HEK293T (cell line): ENCODE results near the gene NKD2.

Source experiments
- CTCF ChIA-PET: fragments of 350-600 bp; formaldehyde crosslinking; extraction: SDS; loops from one replicate; lab custom pipeline; 2021; ENCODE audit warnings: antibody characterized with exemption, inconsistent platforms; lab: Yijun Ruan, JAX
- POLR2A ChIA-PET: fragments of 350-600 bp; formaldehyde crosslinking; extraction: SDS; loops from one replicate; lab custom pipeline; 2020; ENCODE audit warnings: antibody characterized with exemption, inconsistent platforms; lab: Yijun Ruan, JAX
- DNase-seq: peaks from one replicate; pipeline ENCODE4 v3.0.0; 2012; ENCODE audit warnings: mixed read lengths; ENCODE audit errors: extremely low spot score
- ARNT ChIP-seq: fragments of 450-650 bp; IDR thresholded peaks from 2 replicates; pipeline ENCODE4 v1.6.1; 2017; ENCODE audit warnings: mild to moderate bottlenecking
- BHLHE40 ChIP-seq: fragments of 450-650 bp; IDR thresholded peaks from 2 replicates; pipeline ENCODE4 v1.6.1; 2016; ENCODE audit warnings: mild to moderate bottlenecking, moderate library complexity, borderline replicate concordance
- CTBP1 ChIP-seq: fragments of 450-650 bp; IDR thresholded peaks from 2 replicates; pipeline ENCODE4 v1.6.1; 2016; ENCODE audit warnings: borderline replicate concordance
- ELF4 ChIP-seq: fragments of 450-650 bp; IDR thresholded peaks from 2 replicates; pipeline ENCODE4 v1.6.1; 2017; ENCODE audit warnings: antibody characterized with exemption
- FOXA1 ChIP-seq: fragments of 450-650 bp; IDR thresholded peaks from 2 replicates; pipeline ENCODE4 v1.6.1; 2016; ENCODE audit warnings: mild to moderate bottlenecking
- FOXK2 ChIP-seq: fragments of 450-650 bp; IDR thresholded peaks from 2 replicates; pipeline ENCODE4 v1.6.1; 2016; ENCODE audit warnings: mild to moderate bottlenecking
- FOXM1 ChIP-seq: fragments of 450-650 bp; IDR thresholded peaks from 2 replicates; pipeline ENCODE4 v1.6.1; 2017; ENCODE audit warnings: mild to moderate bottlenecking, borderline replicate concordance
- HDGF ChIP-seq: fragments of 450-650 bp; IDR thresholded peaks from 2 replicates; pipeline ENCODE4 v1.6.1; 2017; ENCODE audit warnings: antibody characterized with exemption, borderline replicate concordance
- L3MBTL2 ChIP-seq: fragments of 450-650 bp; conservative IDR thresholded peaks from 2 replicates; pipeline ENCODE4 v1.6.1; 2016; ENCODE audit warnings: mild to moderate bottlenecking
- LEF1 ChIP-seq: fragments of 450-650 bp; IDR thresholded peaks from 2 replicates; pipeline ENCODE4 v1.6.1; 2017; ENCODE audit warnings: mild to moderate bottlenecking, borderline replicate concordance
- NFRKB ChIP-seq: fragments of 450-650 bp; IDR thresholded peaks from 2 replicates; pipeline ENCODE4 v1.6.1; 2016; ENCODE audit warnings: mild to moderate bottlenecking, moderate library complexity
- SP1 ChIP-seq: fragments of 450-650 bp; IDR thresholded peaks from 2 replicates; pipeline ENCODE4 v1.6.1; 2017
- SUZ12 ChIP-seq: fragments of 450-650 bp; IDR thresholded peaks from 2 replicates; pipeline ENCODE4 v1.6.1; 2016; ENCODE audit warnings: mild to moderate bottlenecking
- TARDBP ChIP-seq: fragments of 450-650 bp; IDR thresholded peaks from 2 replicates; pipeline ENCODE4 v1.6.1; 2016
- ZNF384 ChIP-seq: fragments of 450-650 bp; IDR thresholded peaks from 2 replicates; pipeline ENCODE4 v1.6.1; 2016
- TF ChIP-seq, protein P1 (sequence below): fragments of 450-650 bp; IDR thresholded peaks from 2 replicates; pipeline ENCODE4 v1.6.1; 2016

Gene NKD2

GRCh38 chr5:1028481-1029281, 20.1 kb downstream of the NKD2 start:
- POLR2A ChIA-PET: no interaction called here
- CTCF ChIA-PET: no interaction called here
- no peak for TF ChIP-seq LEF1
- no peak for DNase-seq

GRCh38 chr5:1029282-1029944, 20.8 kb downstream of the NKD2 start:
- ChIA-PET POLR2A (no interaction called here), CTCF (interaction anchor here (0.6 kb wide), 1 partner anchor 296 kb away, joined by 3 read pairs; no protein-coding TSS in a partner anchor)
- DNase-seq: no peak
- TF ChIP-seq HDGF (no peak), SUZ12 (no peak), ARNT (no peak), TARDBP (no peak), FOXM1 (no peak), BHLHE40 (no peak), LEF1 (no peak), FOXK2 (no peak), NFRKB (no peak)

- DNase-seq: no peak
- ChIA-PET CTCF (interaction anchor here (0.6 to 1.2 kb wide), 2 partner anchors 19 to 295 kb away, joined by 3 read pairs; no protein-coding TSS in a partner anchor), POLR2A (no interaction called here)
- TF ChIP-seq SUZ12 (no peak), ZNF384 (no peak)
These were observed 21.5 kb downstream of the NKD2 start for GRCh38 chr5:1029945-1030625.

DNA sequence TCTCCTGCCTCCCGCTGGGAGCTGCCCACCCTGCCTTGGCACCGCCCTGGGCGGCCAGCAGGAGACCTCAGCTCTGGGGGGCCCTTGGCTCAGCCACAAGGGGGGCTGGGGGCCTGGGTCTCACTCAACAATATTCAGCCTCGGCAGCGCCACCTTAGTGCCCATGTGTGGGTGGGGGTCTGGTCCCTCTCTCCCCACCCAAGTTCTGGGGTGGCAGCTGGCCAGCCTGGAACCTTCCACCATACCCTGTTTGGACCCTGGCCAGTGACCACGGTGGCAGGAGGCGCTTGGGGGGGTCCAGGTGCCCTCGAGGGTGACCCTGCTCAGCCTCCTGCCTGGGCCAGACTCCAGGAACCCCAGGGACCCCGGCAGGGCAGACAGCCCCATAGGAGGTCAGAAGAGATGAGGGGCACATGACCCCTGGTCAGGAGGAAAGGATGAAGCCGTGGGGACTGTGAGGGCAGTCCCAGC, 22.2 kb downstream of the NKD2 start:
- POLR2A ChIA-PET: no interaction called here
- TF ChIP-seq ELF4 (no peak), SUZ12 (no peak), ZNF384 (no peak), TARDBP (no peak), NFRKB (no peak), FOXM1 (no peak), ARNT (no peak), BHLHE40 (no peak)
- TF ChIP-seq, protein P1, sequence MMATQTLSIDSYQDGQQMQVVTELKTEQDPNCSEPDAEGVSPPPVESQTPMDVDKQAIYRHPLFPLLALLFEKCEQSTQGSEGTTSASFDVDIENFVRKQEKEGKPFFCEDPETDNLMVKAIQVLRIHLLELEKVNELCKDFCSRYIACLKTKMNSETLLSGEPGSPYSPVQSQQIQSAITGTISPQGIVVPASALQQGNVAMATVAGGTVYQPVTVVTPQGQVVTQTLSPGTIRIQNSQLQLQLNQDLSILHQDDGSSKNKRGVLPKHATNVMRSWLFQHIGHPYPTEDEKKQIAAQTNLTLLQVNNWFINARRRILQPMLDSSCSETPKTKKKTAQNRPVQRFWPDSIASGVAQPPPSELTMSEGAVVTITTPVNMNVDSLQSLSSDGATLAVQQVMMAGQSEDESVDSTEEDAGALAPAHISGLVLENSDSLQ: no peak
- CTCF ChIA-PET: interaction anchor here (1.2 kb wide), 1 partner anchor 20 kb away, joined by 3 read pairs; no protein-coding TSS in a partner anchor
- DNase-seq: no peak

- CTCF ChIA-PET: interaction anchor here (1.2 kb wide), 1 partner anchor 20 kb away, joined by 3 read pairs; no protein-coding TSS in a partner anchor
- POLR2A ChIA-PET: no interaction called here
- TF ChIP-seq SUZ12: no peak
- TF ChIP-seq BHLHE40: no peak
- TF ChIP-seq ZNF384: no peak
- no peak for TF ChIP-seq NFRKB
- no peak for TF ChIP-seq SP1
- TF ChIP-seq TARDBP: no peak
- no peak for TF ChIP-seq L3MBTL2
- TF ChIP-seq, protein P1: no peak
- TF ChIP-seq FOXM1: no peak
- no peak for TF ChIP-seq FOXK2
- no peak for TF ChIP-seq FOXA1
- no peak for DNase-seq
These were observed 22.8 kb downstream of the NKD2 start for GRCh38 chr5:1031306-1031959.

GRCh38 chr5:1032011-1032410, 23.4 kb downstream of the NKD2 start:
- ChIA-PET POLR2A (no interaction called here), CTCF (no interaction called here)
- TF ChIP-seq SUZ12 (no peak), FOXK2 (no peak), LEF1 (no peak), ELF4 (no peak), CTBP1 (no peak), ZNF384 (no peak), FOXM1 (no peak), SP1 (no peak), NFRKB (no peak), BHLHE40 (no peak), TARDBP (no peak), FOXA1 (no peak), ARNT (no peak)
- TF ChIP-seq, protein P1: no peak
- DNase-seq: no peak
